ENCODE results near the gene ST6GALNAC3.
"Not testable (repeated sequence)": the region's sequence is repeated elsewhere in the genome, so short reads cannot be mapped to it uniquely, and the experiment has no call there.

The ST6GALNAC3 gene

DNA sequence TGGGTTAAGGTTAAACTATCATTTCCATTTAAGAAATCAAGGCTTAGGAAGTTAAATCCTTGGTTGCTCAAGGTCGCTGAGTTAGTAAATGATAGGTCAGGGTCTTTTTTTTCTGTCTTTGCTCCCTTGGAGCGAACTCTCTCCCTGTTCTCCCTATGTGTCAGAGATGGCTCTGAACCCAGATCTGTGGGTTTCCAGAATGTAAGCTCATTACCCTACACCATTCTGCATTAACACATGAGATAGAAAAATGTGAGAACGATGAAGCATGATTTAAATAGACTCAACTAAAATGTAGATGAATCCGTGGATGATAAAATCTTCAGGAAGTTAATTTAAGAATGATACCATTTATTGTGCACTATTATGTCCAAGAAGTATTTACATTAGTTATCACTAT lies 25.0 kb upstream of the ST6GALNAC3 start:
- Histone ChIP-seq H3K27me3 (replicated peaks) (no peaks in the 10 kb centered on the region), H3K36me3 (replicated peaks) (no peaks in the 10 kb centered on the region), H3K27ac (no peak overlapping the region), H3K4me3 (ENCODE audit: low read depth, low read length) (no peak overlapping the region)
- TF ChIP-seq, protein P1, sequence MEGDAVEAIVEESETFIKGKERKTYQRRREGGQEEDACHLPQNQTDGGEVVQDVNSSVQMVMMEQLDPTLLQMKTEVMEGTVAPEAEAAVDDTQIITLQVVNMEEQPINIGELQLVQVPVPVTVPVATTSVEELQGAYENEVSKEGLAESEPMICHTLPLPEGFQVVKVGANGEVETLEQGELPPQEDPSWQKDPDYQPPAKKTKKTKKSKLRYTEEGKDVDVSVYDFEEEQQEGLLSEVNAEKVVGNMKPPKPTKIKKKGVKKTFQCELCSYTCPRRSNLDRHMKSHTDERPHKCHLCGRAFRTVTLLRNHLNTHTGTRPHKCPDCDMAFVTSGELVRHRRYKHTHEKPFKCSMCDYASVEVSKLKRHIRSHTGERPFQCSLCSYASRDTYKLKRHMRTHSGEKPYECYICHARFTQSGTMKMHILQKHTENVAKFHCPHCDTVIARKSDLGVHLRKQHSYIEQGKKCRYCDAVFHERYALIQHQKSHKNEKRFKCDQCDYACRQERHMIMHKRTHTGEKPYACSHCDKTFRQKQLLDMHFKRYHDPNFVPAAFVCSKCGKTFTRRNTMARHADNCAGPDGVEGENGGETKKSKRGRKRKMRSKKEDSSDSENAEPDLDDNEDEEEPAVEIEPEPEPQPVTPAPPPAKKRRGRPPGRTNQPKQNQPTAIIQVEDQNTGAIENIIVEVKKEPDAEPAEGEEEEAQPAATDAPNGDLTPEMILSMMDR (IDR thresholded peaks at IDR 0.05; ENCODE audit: low read depth, low read length, missing control alignments): no peak
- DNase-seq: no peak
- in situ Hi-C loops (cut with HindIII; ENCODE audit: low pct_ligation_motif_present, low sequenced_read_pairs): no loop called here

DNA sequence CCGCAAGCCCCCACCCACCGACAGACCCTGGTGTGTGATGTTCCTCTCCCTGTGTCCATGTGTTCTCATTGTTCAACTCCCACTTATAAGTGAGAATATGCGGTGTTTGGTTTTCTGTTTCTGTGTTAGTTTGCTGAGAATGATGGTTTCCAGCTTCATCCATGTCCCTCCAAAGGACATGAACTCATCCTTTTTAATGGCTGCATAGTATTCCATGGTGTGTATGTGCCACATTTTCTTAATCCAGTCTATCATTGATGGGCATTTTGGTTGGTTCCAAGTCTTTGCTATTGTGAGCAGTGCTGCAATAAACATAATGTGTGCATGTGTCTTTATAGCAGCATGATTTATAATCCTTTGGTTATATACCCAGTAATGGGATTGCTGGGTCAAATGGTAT lies 24.5 kb upstream of the ST6GALNAC3 start:
- DNase-seq; H3K27me3 ChIP-seq (replicated peaks); in situ Hi-C loops (cut with HindIII; ENCODE audit: low pct_ligation_motif_present, low sequenced_read_pairs); H3K36me3 ChIP-seq (replicated peaks); H3K27ac ChIP-seq; H3K4me3 ChIP-seq (ENCODE audit: low read depth, low read length): not testable (repeated sequence)

DNA sequence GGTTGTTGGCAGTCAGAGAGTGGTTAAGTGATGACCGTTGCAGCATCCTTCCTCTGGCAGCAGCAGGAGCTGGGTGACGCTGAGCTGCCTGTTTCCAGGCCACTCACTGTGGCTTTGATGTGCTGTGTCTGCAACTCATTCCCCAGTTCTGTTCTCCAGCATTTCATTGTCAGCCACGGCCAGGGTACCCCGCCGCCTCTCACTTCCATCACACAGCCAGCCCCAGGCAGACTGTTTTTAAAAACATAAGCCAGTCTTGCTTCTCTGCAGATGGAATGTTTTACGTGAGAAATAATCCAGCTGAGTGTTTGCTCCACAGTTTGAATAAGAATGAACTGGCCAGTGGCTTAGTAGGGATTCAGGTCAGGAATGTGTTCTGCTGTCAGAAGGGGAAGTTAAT lies 21.5 kb upstream of the ST6GALNAC3 start:
- TF ChIP-seq, protein P1 (IDR thresholded peaks at IDR 0.05; ENCODE audit: low read depth, low read length, missing control alignments): no peak
- H3K27me3 ChIP-seq (replicated peaks): no peaks in the 10 kb centered on the region

DNA sequence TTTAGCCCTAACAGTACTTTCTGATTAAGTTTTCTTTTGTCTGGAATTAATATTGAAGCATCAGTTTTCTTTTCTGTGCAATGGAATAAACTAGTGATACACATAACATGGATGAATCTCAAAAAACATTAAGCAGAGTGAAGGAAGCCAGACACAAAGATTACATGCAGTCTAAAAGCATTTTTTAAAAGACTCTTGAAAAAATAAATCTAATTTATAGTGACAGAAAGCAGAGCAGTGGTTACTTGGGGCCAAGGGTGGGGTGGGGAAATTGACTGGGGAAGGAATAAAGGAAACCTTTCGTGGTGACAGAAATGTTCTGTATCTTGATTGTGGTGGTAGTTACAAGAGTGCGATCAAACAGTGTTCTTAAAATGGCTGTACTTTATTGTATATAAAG lies 20.2 kb upstream of the ST6GALNAC3 start:
- Histone ChIP-seq H3K4me3 (ENCODE audit: low read depth, low read length) (no peak overlapping the region), H3K27ac (no peak overlapping the region), H3K27me3 (replicated peaks) (no peaks in the 10 kb centered on the region), H3K36me3 (replicated peaks) (no peaks in the 10 kb centered on the region)
- in situ Hi-C loops (cut with HindIII; ENCODE audit: low pct_ligation_motif_present, low sequenced_read_pairs): no loop called here
- DNase-seq: no peak
- TF ChIP-seq, protein P1 (IDR thresholded peaks at IDR 0.05; ENCODE audit: low read depth, low read length, missing control alignments): no peak

More for the DNA sequence above, 21.5 kb upstream of the ST6GALNAC3 start:
- DNase-seq: no peak
- no peak overlapping the region for H3K27ac ChIP-seq
- H3K36me3 ChIP-seq (replicated peaks): no peaks in the 10 kb centered on the region
- in situ Hi-C loops (cut with HindIII; ENCODE audit: low pct_ligation_motif_present, low sequenced_read_pairs): no loop called here
- no peak overlapping the region for H3K4me3 ChIP-seq (ENCODE audit: low read depth, low read length)

GRCh38 chr1:76055987-76056386 lies 18.6 kb upstream of the ST6GALNAC3 start:
- DNase-seq: no peak
- Histone ChIP-seq H3K27ac (no peak overlapping the region), H3K27me3 (replicated peaks) (no peaks in the 10 kb centered on the region), H3K36me3 (replicated peaks) (no peaks in the 10 kb centered on the region), H3K4me3 (ENCODE audit: low read depth, low read length) (no peak overlapping the region)
- TF ChIP-seq, protein P1 (IDR thresholded peaks at IDR 0.05; ENCODE audit: low read depth, low read length, missing control alignments): no peak
- in situ Hi-C loops (cut with HindIII; ENCODE audit: low pct_ligation_motif_present, low sequenced_read_pairs): no loop called here

GRCh38 chr1:76059451-76059850 lies 15.1 kb upstream of the ST6GALNAC3 start:
- Histone ChIP-seq H3K27me3 (replicated peaks) (no peaks in the 10 kb centered on the region), H3K4me3 (ENCODE audit: low read depth, low read length) (no peak overlapping the region), H3K36me3 (replicated peaks) (no peaks in the 10 kb centered on the region), H3K27ac (no peak overlapping the region)
- no peak for DNase-seq
- TF ChIP-seq, protein P1 (IDR thresholded peaks at IDR 0.05; ENCODE audit: low read depth, low read length, missing control alignments): no peak
- in situ Hi-C loops (cut with HindIII; ENCODE audit: low pct_ligation_motif_present, low sequenced_read_pairs): no loop called here
